Measurements from ENCODE around the gene NDUFV3.
A peak's percentile ranks its signal among the peaks of the same experiment; 100 is the strongest.
"Not testable (repeated sequence)": the region's sequence is repeated elsewhere in the genome, so short reads cannot be mapped to it uniquely, and the experiment has no call there.

The NDUFV3 gene

DNA sequence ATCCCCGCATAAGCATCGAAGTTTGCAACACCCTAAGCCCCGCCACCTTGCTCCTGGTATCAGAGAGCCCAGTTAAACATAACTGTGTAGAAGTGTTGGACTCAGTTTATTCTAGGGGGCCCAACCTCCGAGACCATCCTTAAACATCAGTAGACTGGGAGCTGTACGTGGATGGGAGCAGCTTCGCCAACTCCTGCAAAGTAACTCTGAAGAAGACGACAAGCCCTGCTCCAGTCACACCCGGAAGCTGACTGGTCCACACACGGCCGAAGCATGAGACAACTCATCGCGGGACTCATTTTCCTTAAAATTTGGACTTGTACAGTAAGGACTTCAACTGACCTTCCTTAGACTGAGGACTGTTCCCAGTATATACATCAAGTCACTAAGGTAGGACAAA is 40.9 kb downstream of the NDUFV3 start:
- not testable (repeated sequence) for H3K36me3 ChIP-seq (ENCODE audit: insufficient read depth, insufficient read length, low read length); H3K9ac ChIP-seq (ENCODE audit: insufficient read length, low read depth); DNase-seq (ENCODE audit: low read depth, low spot score); H3K27me3 ChIP-seq (ENCODE audit: insufficient read depth, insufficient read length); H3K4me3 ChIP-seq (ENCODE audit: insufficient read length, low read depth); H3K9me3 ChIP-seq (ENCODE audit: insufficient read depth, low read length)
- H3K4me1 ChIP-seq (ENCODE audit: insufficient read depth, insufficient read length): peaks cover 13% of the 10 kb centered on the region

DNA sequence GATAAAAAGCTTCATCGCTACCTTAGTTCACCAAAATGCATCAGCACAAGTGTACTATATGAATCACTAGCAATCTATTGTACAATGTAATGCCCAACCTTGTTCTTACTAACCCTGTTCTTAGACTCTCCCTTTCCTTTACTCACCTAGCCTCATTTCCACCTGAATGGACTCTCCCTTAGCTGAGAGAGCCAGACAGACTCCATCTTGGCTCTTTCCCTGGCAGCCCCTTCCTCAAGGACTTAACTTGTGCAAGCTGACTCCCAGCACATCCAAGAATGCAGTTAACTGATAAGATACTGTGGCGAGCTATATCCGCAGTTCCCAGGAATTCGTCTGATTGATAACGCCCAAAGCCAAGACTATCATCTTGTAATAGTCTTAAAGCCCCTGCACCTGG is 43.3 kb downstream of the NDUFV3 start:
- peaks cover 13% of the 10 kb centered on the region for H3K4me1 ChIP-seq (ENCODE audit: insufficient read depth, insufficient read length)
- H3K27me3 ChIP-seq (ENCODE audit: insufficient read depth, insufficient read length); H3K36me3 ChIP-seq (ENCODE audit: insufficient read depth, insufficient read length, low read length); DNase-seq (ENCODE audit: low read depth, low spot score); H3K9ac ChIP-seq (ENCODE audit: insufficient read length, low read depth); H3K9me3 ChIP-seq (ENCODE audit: insufficient read depth, low read length); H3K4me3 ChIP-seq (ENCODE audit: insufficient read length, low read depth): not testable (repeated sequence)
- peak; percentile 25 for TF ChIP-seq YY1 (IDR thresholded peaks at IDR 0.05; ENCODE audit: insufficient read depth, insufficient read length)

DNA sequence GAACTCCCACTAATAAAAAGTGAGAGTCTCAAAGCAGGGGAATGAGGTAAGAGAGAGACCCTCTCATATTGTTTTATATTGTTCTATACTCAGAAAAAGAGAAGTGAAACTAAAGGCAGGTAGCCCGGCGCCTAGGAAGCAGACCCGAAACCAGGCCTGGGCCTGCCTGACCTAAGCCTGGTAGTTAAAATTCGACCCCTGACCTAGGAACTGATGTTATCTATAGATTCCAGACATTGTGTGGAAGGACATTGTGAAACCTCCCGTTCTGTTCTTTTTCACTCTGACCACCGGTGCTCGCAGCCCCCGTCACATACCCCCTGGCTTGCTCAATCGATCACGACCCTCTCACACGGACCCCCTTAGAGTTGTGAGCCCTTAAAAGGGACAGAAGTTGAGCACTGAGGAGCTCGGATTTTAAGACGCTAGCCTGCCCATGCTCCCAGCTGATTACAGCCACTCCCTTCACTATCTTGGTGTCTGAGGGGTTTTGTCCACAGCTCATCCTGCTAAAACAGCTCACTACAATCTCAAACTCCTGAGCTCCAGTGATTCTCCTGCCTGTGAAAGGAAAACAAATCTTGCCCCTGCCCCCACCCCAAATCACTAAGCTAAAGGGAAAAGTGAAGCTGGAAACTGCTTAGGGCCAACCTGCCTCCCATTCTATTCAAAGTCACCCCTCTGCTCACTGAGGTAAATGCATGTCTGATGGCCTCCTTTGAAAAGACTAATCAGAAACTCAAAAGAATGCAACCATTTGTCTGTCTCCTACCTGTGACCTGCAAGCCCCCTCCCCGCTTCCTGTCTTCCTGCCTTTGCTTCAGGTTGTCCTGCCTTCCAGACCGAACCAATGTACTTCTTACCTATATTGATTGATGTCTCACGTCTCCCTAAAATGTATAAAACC is 44.2 kb downstream of the NDUFV3 start:
- DNase-seq (ENCODE audit: low read depth, low spot score); H3K9me3 ChIP-seq (ENCODE audit: insufficient read depth, low read length); H3K4me1 ChIP-seq (ENCODE audit: insufficient read depth, insufficient read length); H3K27me3 ChIP-seq (ENCODE audit: insufficient read depth, insufficient read length); H3K36me3 ChIP-seq (ENCODE audit: insufficient read depth, insufficient read length, low read length); H3K4me3 ChIP-seq (ENCODE audit: insufficient read length, low read depth): not testable (repeated sequence)
- H3K9ac ChIP-seq (ENCODE audit: insufficient read length, low read depth): peak overlapping the region; percentile 62

DNA sequence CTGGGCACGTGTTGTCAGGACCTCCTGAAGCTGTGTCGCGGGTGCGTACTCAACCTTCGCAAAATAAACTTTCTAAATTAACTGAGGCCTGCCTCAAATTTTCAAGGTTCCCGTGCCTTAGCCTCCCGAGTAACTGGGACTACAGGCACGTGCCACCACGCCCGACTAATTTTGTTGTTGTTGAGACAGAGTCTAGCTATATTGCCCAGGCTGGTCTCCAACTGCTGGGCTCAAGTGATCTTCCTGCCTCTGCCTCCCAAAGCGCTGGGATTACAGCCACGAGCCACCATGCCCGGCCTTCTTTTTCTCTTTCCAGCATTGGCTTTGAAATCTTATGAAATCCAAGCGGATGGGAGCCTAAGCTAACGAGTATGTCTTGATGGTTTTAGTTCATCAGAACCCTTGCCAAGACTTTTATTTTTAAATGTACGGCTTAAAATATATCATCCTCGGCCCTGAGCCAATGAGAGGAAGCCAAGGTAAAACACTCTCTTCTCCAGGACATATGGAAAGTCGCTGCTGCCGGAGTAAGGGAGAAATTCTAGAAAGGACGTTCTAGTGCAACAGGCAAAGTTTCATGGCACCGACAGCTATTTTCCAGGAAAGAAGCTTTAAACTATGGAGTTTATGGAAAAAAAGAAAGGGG is 45.0 kb downstream of the NDUFV3 start:
- H3K36me3 ChIP-seq (ENCODE audit: insufficient read depth, insufficient read length, low read length): peaks cover 6% of the 10 kb centered on the region
- no peak overlapping the region for H3K4me3 ChIP-seq (ENCODE audit: insufficient read length, low read depth)
- H3K27me3 ChIP-seq (ENCODE audit: insufficient read depth, insufficient read length): no peaks in the 10 kb centered on the region
- no peak overlapping the region for H3K9ac ChIP-seq (ENCODE audit: insufficient read length, low read depth)
- no peak for DNase-seq (ENCODE audit: low read depth, low spot score)
- H3K9me3 ChIP-seq (ENCODE audit: insufficient read depth, low read length): peaks cover 10% of the 10 kb centered on the region; the same call in 1 of the 2 replicates
- peaks cover 7% of the 10 kb centered on the region for H3K4me1 ChIP-seq (ENCODE audit: insufficient read depth, insufficient read length)
- TF ChIP-seq ZNF274 (IDR thresholded peaks at IDR 0.05; ENCODE audit: low read depth, low read length) (no peak), SUZ12 (IDR thresholded peaks at IDR 0.05; ENCODE audit: extremely low read depth, insufficient read depth, insufficient read length) (no peak), YY1 (IDR thresholded peaks at IDR 0.05; ENCODE audit: insufficient read depth, insufficient read length) (no peak)

DNA sequence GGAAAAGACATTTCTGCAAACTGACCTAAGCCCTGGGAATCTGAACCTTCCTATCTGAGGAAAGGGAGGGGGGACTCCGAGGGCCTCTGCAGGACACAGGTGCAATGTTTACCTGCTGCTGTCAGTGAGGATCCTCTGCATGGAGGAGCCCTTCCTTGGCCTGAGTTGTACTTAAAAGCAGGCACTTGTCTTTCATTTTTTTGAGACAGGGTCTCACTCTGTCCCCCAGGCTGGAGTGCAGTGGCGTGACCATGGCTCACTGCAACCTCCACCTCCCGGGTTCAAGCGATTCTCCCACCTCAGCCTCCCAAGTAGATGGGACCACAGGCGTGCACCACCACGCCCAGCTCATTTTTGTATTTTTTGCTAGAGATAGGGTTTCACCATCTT is 45.5 kb downstream of the NDUFV3 start:
- not testable (repeated sequence) for H3K4me3 ChIP-seq (ENCODE audit: insufficient read length, low read depth); H3K9ac ChIP-seq (ENCODE audit: insufficient read length, low read depth); H3K36me3 ChIP-seq (ENCODE audit: insufficient read depth, insufficient read length, low read length); H3K4me1 ChIP-seq (ENCODE audit: insufficient read depth, insufficient read length); H3K27me3 ChIP-seq (ENCODE audit: insufficient read depth, insufficient read length); DNase-seq (ENCODE audit: low read depth, low spot score)
- peaks cover 11% of the 10 kb centered on the region; the same call in 1 of the 2 replicates for H3K9me3 ChIP-seq (ENCODE audit: insufficient read depth, low read length)

DNA sequence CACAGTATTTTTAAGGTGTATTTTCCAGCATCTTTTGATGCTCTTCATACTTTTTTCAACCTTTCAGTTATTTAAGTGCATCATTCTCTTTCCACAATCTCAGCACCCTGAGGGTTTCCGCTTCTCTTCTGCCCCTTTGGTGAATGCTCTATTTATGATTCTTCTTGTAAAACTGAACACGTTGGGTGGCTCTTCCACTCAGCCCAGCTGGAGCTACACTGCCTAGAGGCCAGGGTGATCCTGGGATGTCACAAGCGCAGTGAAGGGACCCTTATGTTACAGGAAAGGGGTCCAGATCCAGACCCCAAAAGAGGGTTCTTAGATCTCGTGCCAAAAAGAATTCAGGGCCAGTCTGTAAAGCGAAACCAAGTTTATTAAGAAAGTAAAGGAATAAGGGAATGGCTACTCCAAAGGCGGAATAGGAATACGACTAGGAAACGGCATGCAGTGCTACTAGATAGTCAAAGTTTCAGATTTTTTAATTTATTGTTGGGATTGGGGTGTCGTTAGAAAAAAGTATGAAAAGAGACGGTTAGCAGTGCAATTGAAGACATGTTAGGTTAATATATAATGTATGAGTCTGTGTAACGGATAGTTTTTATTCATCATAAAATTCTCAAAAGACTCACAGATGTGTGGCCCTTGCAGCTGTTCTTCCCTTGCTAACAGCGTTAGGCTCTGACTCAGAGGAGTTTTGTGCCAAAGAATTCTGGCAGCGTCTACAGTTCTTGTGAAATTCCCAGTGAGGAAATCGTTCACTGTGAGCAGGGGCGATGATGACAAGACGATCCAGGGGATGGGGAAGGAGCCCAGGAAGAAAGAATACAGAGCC is 46.7 kb downstream of the NDUFV3 start:
- H3K9me3 ChIP-seq (ENCODE audit: insufficient read depth, low read length): peaks cover 11% of the 10 kb centered on the region; the same call in 1 of the 2 replicates
- no peaks in the 10 kb centered on the region for H3K27me3 ChIP-seq (ENCODE audit: insufficient read depth, insufficient read length)
- peaks cover 6% of the 10 kb centered on the region for H3K36me3 ChIP-seq (ENCODE audit: insufficient read depth, insufficient read length, low read length)
- peaks cover 7% of the 10 kb centered on the region for H3K4me1 ChIP-seq (ENCODE audit: insufficient read depth, insufficient read length)
- DNase-seq (ENCODE audit: low read depth, low spot score): no peak
- H3K9ac ChIP-seq (ENCODE audit: insufficient read length, low read depth): peak overlapping the region; percentile 1
- TF ChIP-seq SUZ12 (IDR thresholded peaks at IDR 0.05; ENCODE audit: extremely low read depth, insufficient read depth, insufficient read length): no peak
- no peak overlapping the region for H3K4me3 ChIP-seq (ENCODE audit: insufficient read length, low read depth)

DNA sequence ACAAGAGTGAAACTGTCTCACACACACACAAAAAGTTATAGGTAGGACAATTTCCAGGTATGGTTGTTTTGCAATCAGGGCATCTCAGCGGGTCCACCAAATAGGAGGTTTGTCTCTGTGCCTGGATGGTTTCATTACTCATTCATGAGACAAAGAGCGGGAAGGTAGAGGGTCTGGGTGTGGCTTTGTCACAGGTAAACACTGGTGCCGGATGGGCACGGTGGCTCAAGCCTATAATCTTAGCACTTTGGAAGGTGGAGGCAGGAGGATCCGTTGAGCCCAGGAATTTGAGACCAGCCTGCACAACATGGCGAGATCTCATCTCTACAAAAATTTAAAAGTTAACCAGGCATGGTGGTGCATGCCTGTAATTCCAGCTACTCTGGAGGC is 48.6 kb downstream of the NDUFV3 start:
- TF ChIP-seq YY1 (IDR thresholded peaks at IDR 0.05; ENCODE audit: insufficient read depth, insufficient read length) (no peak), ZNF274 (IDR thresholded peaks at IDR 0.05; ENCODE audit: low read depth, low read length) (no peak), SUZ12 (IDR thresholded peaks at IDR 0.05; ENCODE audit: extremely low read depth, insufficient read depth, insufficient read length) (no peak)
- Histone ChIP-seq H3K27me3 (ENCODE audit: insufficient read depth, insufficient read length) (no peaks in the 10 kb centered on the region), H3K36me3 (ENCODE audit: insufficient read depth, insufficient read length, low read length) (peaks cover 6% of the 10 kb centered on the region), H3K4me1 (ENCODE audit: insufficient read depth, insufficient read length) (peaks cover 7% of the 10 kb centered on the region), H3K9me3 (ENCODE audit: insufficient read depth, low read length) (peaks cover 11% of the 10 kb centered on the region; the same call in 1 of the 2 replicates), H3K4me3 (ENCODE audit: insufficient read length, low read depth) (no peak overlapping the region), H3K9ac (ENCODE audit: insufficient read length, low read depth) (no peak overlapping the region)
- no peak for DNase-seq (ENCODE audit: low read depth, low spot score)
